ENCODE results near the gene TK1. TPM values are rescaled to one million over a fixed set of nuclear protein-coding genes. Genes with fewer than 3 reads are reported as not detected.

TK1 gene
- polyA plus RNA-seq, 1 donor: 19.7 TPM

- Histone ChIP-seq H3K4me1 (ENCODE audit: control insufficient read depth, insufficient read depth, low read length) (peaks cover 41% of the 10 kb centered on the region), H3K27ac (ENCODE audit: low read length) (peak overlapping the region; percentile 85), H3K27me3 (ENCODE audit: control insufficient read depth, insufficient read depth, low read length) (peaks cover 16% of the 10 kb centered on the region), H3K9me3 (ENCODE audit: control insufficient read depth, low read depth, low read length) (peaks cover 12% of the 10 kb centered on the region), H3K36me3 (ENCODE audit: control insufficient read depth, insufficient read depth, low read length) (peaks cover 34% of the 10 kb centered on the region), H3K4me3 (ENCODE audit: low read length) (peak overlapping the region; percentile 79)
- peak in 1 of 2 donors; percentile 73 for DNase-seq
- no CpG with 5 or more reads among the region's 39 CpGs for WGBS (ENCODE audit: insufficient coverage, low lambda C conversion rate)
These were observed 58.8 kb downstream of the TK1 start for GRCh38 chr17:78127888-78128550.

GRCh38 chr17:78127239-78127887 lies 59.5 kb downstream of the TK1 start:
- Histone ChIP-seq H3K27me3 (ENCODE audit: control insufficient read depth, insufficient read depth, low read length) (peaks cover 16% of the 10 kb centered on the region), H3K27ac (ENCODE audit: low read length) (peak overlapping the region; percentile 85)
- peak in 1 of 2 donors; percentile 63 for DNase-seq

DNA sequence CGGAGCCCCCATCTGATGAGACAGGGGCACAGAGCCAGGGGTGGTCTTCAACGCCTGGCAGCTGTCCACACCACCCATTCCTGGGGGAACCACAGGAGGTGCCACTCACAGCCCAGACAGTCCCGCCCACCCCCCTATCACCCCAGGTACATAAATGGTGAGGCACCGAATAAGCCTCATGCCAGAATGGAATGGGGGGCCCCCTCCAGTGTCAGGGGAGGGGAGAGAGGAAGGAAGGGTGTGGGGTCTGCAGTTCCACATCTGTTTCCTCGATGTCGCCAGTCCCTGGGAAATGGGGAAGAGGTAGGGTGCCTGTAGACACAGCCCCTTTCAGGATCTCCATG lies 60.0 kb downstream of the TK1 start:
- WGBS (ENCODE audit: insufficient coverage, low lambda C conversion rate): no CpG with 5 or more reads among the region's 6 CpGs
- Histone ChIP-seq H3K4me3 (ENCODE audit: low read length) (peak overlapping the region; percentile 79), H3K27ac (ENCODE audit: low read length) (peak overlapping the region; percentile 85), H3K4me1 (ENCODE audit: control insufficient read depth, insufficient read depth, low read length) (peaks cover 36% of the 10 kb centered on the region), H3K9me3 (ENCODE audit: control insufficient read depth, low read depth, low read length) (peaks cover 12% of the 10 kb centered on the region), H3K27me3 (ENCODE audit: control insufficient read depth, insufficient read depth, low read length) (peaks cover 16% of the 10 kb centered on the region), H3K36me3 (ENCODE audit: control insufficient read depth, insufficient read depth, low read length) (peaks cover 40% of the 10 kb centered on the region)
- no peak for DNase-seq

More at GRCh38 chr17:78127239-78127887, 59.5 kb downstream of the TK1 start:
- Histone ChIP-seq H3K4me3 (ENCODE audit: low read length) (peak overlapping the region; percentile 79), H3K36me3 (ENCODE audit: control insufficient read depth, insufficient read depth, low read length) (peaks cover 37% of the 10 kb centered on the region), H3K9me3 (ENCODE audit: control insufficient read depth, low read depth, low read length) (peaks cover 12% of the 10 kb centered on the region), H3K4me1 (ENCODE audit: control insufficient read depth, insufficient read depth, low read length) (peaks cover 38% of the 10 kb centered on the region)
- WGBS (ENCODE audit: insufficient coverage, low lambda C conversion rate): no CpG with 5 or more reads among the region's 25 CpGs

DNA sequence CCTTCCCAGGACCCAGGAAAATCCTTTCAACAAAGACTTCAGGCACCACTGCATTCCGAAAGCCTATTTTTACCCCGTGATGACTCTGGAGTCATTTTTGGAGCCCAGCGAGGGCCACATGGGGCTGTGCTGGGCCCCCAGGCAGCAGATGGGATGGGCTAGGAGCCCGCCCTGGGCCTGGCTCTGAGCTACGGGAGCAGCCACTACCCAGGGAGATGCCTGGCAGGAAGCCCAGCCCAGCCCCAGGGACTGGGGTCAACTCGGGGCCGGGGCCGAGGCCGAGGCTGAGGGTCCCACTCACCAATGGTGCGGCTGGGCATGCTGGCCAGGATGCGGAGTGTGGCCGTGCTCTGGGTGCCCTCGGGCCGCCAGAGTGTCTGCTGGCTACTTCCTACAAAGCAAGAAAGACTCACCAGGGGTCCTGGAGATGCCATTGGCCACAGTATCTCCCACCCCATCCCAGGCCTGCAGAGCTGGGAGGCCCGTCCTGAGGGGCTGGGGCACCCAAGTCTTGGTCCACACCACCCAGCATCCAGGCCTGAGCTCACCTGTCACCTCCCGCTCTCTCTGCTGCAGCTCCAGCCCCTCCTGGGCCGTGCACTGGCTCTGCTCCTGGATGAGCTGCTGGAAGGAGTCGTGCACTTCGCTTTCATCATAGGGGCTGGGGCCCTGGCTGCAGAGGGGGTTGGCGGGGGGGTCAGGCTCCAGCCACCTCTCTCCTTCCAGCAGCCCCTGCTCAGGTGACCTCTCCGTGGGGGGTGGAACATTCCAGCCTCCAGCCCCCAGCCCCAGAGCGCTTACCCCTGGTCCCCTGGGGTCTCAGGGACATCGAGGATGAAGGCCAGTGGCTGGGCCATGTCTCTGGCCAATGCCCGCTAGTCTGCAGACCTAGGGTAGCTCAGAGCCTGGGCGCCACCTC lies 60.6 kb downstream of the TK1 start:
- H3K9me3 ChIP-seq (ENCODE audit: control insufficient read depth, low read depth, low read length): peaks cover 9% of the 10 kb centered on the region
- peaks cover 12% of the 10 kb centered on the region for H3K27me3 ChIP-seq (ENCODE audit: control insufficient read depth, insufficient read depth, low read length)
- DNase-seq: no peak
- peaks cover 33% of the 10 kb centered on the region for H3K4me1 ChIP-seq (ENCODE audit: control insufficient read depth, insufficient read depth, low read length)
- H3K36me3 ChIP-seq (ENCODE audit: control insufficient read depth, insufficient read depth, low read length): peaks cover 42% of the 10 kb centered on the region
- no CpG with 5 or more reads among the region's 25 CpGs for WGBS (ENCODE audit: insufficient coverage, low lambda C conversion rate)
- H3K4me3 ChIP-seq (ENCODE audit: low read length): peak overlapping the region; percentile 79
- H3K27ac ChIP-seq (ENCODE audit: low read length): no peak overlapping the region

- Histone ChIP-seq H3K4me1 (ENCODE audit: control insufficient read depth, insufficient read depth, low read length) (peaks cover 28% of the 10 kb centered on the region), H3K27ac (ENCODE audit: low read length) (no peak overlapping the region), H3K4me3 (ENCODE audit: low read length) (no peak overlapping the region), H3K36me3 (ENCODE audit: control insufficient read depth, insufficient read depth, low read length) (peaks cover 46% of the 10 kb centered on the region), H3K9me3 (ENCODE audit: control insufficient read depth, low read depth, low read length) (peaks cover 5% of the 10 kb centered on the region), H3K27me3 (ENCODE audit: control insufficient read depth, insufficient read depth, low read length) (peaks cover 3% of the 10 kb centered on the region)
- no peak for DNase-seq
- no CpG with 5 or more reads among the region's 39 CpGs for WGBS (ENCODE audit: insufficient coverage, low lambda C conversion rate)
These were observed 61.5 kb downstream of the TK1 start for GRCh38 chr17:78125138-78125913.

GRCh38 chr17:78124836-78125137 lies 62.1 kb downstream of the TK1 start:
- H3K4me1 ChIP-seq (ENCODE audit: control insufficient read depth, insufficient read depth, low read length): peaks cover 25% of the 10 kb centered on the region
- H3K9me3 ChIP-seq (ENCODE audit: control insufficient read depth, low read depth, low read length): peaks cover 5% of the 10 kb centered on the region
- H3K27me3 ChIP-seq (ENCODE audit: control insufficient read depth, insufficient read depth, low read length): no peaks in the 10 kb centered on the region
- no peak overlapping the region for H3K4me3 ChIP-seq (ENCODE audit: low read length)
- WGBS (ENCODE audit: insufficient coverage, low lambda C conversion rate): no CpG with 5 or more reads among the region's 12 CpGs
- no peak for DNase-seq
- peaks cover 46% of the 10 kb centered on the region for H3K36me3 ChIP-seq (ENCODE audit: control insufficient read depth, insufficient read depth, low read length)
- H3K27ac ChIP-seq (ENCODE audit: low read length): no peak overlapping the region

Other genes starting within 250 kb of the TK1 start
- gene TNRC6C, start 228.3 kb downstream of the TK1 start, polyA plus RNA-seq: 6.5 TPM
- 69.9 TPM for gene TMC6, start 58.3 kb downstream of the TK1 start, polyA plus RNA-seq
- gene TMC8, start 56.3 kb downstream of the TK1 start, polyA plus RNA-seq: 7.6 TPM
- 250 TPM for gene C17orf99, start 40.7 kb downstream of the TK1 start, polyA plus RNA-seq
- gene SYNGR2, start 18.5 kb downstream of the TK1 start, polyA plus RNA-seq: 156 TPM
- gene AFMID, start 310 bp upstream of the TK1 start, polyA plus RNA-seq: 50.8 TPM
- gene BIRC5, start 27.2 kb upstream of the TK1 start, polyA plus RNA-seq: 13.8 TPM
- gene TMEM235, start 44.6 kb upstream of the TK1 start, polyA plus RNA-seq: 0.10 TPM
- gene SOCS3, start 173.0 kb upstream of the TK1 start, polyA plus RNA-seq: 49.6 TPM
- gene PGS1, start 191.6 kb upstream of the TK1 start, polyA plus RNA-seq: 40.6 TPM